GM12801 (cell line): Measurements from ENCODE around the gene SPNS3.

Source experiments
- CTCF ChIP-seq: IDR thresholded peaks from one replicate; pipeline ENCODE4 v1.5.1; 2011; ENCODE audit warnings: control low read depth; ENCODE audit not compliant: insufficient read length; ENCODE audit errors: extremely low read depth

The SPNS3 gene

GRCh38 chr17:4487296-4487695 is 53.6 kb downstream of the SPNS3 start:
- no peak for TF ChIP-seq CTCF

- TF ChIP-seq CTCF, result no peak
Observed at GRCh38 chr17:4487820-4488716, 54.3 kb downstream of the SPNS3 start.

GRCh38 chr17:4488989-4489595 is 55.4 kb downstream of the SPNS3 start:
- TF ChIP-seq CTCF, result no peak

GRCh38 chr17:4490109-4490591 is 56.4 kb downstream of the SPNS3 start:
- TF ChIP-seq CTCF, result no peak

- no peak for TF ChIP-seq CTCF
Observed at GRCh38 chr17:4490637-4491061, 56.9 kb downstream of the SPNS3 start.

GRCh38 chr17:4492721-4493561 is 59.2 kb downstream of the SPNS3 start:
- TF ChIP-seq CTCF, result no peak

GRCh38 chr17:4497101-4497824 is 63.5 kb downstream of the SPNS3 start:
- TF ChIP-seq CTCF, result no peak
